Esophagus (tissue), 2 donors: ENCODE measurements around the gene PROX1. TPM values are rescaled to one million over a fixed set of nuclear protein-coding genes. Genes with fewer than 3 reads are reported as not detected.
A peak's percentile ranks its signal among the peaks of the same experiment; 100 is the strongest.

ENCODE experiments used
- H3K27ac ChIP-seq, 2 donors: one replicate each; pipeline ENCODE4 v1.5.1; 2013; ENCODE audit warnings: low read depth in 2 of 2, mild to moderate bottlenecking in 2 of 2, inconsistent platforms in 1 of 2, low read length in 1 of 2, moderate library complexity in 1 of 2
- H3K27me3 ChIP-seq, 2 donors: one replicate each; pipeline ENCODE4 v1.6.1; 2013; ENCODE audit warnings: low read length in 2 of 2, control low read depth in 1 of 2, mild to moderate bottlenecking in 1 of 2; ENCODE audit not compliant: insufficient read depth in 2 of 2, control insufficient read depth in 1 of 2
- H3K36me3 ChIP-seq, 2 donors: one replicate each; pipeline ENCODE4 v1.6.1; 2013; ENCODE audit warnings: low read length in 1 of 2; ENCODE audit not compliant: control insufficient read depth in 2 of 2, insufficient read depth in 2 of 2
- H3K4me1 ChIP-seq, 2 donors: one replicate each; pipeline ENCODE4 v1.6.1; 2013; ENCODE audit warnings: low read length in 1 of 2; ENCODE audit not compliant: control insufficient read depth in 2 of 2, insufficient read depth in 2 of 2
- H3K4me3 ChIP-seq, 2 donors: one replicate each; pipeline ENCODE4 v1.5.1; 2013; ENCODE audit warnings: low read length in 2 of 2, mild to moderate bottlenecking in 2 of 2, low read depth in 1 of 2, moderate library complexity in 1 of 2
- H3K9me3 ChIP-seq, 2 donors: one replicate each; pipeline ENCODE4 v1.6.1; 2013; ENCODE audit warnings: mild to moderate bottlenecking in 2 of 2, low read depth in 1 of 2, low read length in 1 of 2, moderate library complexity in 1 of 2; ENCODE audit not compliant: control insufficient read depth in 2 of 2, insufficient read depth in 1 of 2
- WGBS, 2 donors: extraction: QIAGEN DNeasy Blood & Tissue Kit; methylation state at CpG; one replicate each; pipeline ENCODE4 v1.1.7; 2013; 5-methylcytosine and 5-hydroxymethylcytosine counted together
- polyA plus RNA-seq, 2 donors: library from polyadenylated mRNA; stranded (reverse); fragments of 200-250 nt; gene quantifications; one replicate each; pipeline ENCODE4 v1.2.3, GENCODE V29; 2013
- donor health status: healthy with polysubstance abuse.
- donor health status: Bipolar disorder and iron deficiency.

The PROX1 gene
- polyA plus RNA-seq, 2 donors = 0.18 to 0.26 TPM

DNA sequence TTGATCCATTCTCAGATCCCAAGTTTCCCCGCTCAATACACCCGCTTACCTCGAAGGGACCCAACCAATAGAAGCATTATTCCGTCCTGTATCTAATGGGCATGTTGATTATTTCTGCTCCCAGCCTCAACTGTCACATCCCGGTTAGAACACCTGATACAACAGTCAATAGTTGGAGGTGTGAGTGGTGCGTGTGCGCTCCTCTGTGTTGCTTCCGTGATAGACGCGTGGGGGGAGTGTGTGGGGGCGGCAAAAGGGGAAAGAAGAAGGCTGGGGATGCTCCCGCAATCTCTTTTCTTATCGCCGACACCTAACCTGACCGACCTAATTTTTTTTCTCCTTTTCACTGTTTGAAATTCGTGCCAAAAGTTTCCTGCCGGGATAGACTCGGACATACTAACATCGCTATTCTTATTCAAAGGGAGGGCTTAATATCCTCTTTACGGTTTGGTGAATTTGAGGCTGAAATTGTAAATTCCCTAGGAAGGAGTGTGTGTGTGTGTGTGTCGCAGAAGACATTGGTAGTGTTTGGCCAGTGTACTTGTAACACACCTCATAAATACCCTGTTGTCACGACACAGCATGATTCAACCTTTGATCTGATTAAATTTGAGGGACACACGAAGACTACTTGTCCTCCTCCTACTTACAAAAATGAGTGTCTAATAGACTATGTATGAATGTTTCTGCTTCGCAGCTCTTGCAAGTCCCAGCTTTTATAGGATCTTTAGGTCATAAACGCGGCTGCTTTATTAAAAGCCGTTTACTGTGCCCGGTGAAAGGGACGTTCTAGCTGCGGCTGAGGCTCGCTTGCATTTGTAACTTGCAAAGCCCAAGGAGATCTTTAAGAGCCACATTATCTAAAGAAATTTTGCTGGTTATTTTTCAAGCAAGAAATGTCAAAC is 1.5 kb upstream of the PROX1 start:
- Histone ChIP-seq H3K36me3 (no peaks in the 10 kb centered on the region), H3K27me3 (peaks cover 15 to 24% of the 10 kb centered on the region in 2 donors), H3K9me3 (no peaks in the 10 kb centered on the region), H3K27ac (no peak overlapping the region), H3K4me1 (peaks cover 4 to 16% of the 10 kb centered on the region in 2 donors), H3K4me3 (peak overlapping the region in 1 of 2 donors; percentile 5)
- 18% methylated on average over 31 of the region's 31 CpGs for WGBS, 2 donors

DNA sequence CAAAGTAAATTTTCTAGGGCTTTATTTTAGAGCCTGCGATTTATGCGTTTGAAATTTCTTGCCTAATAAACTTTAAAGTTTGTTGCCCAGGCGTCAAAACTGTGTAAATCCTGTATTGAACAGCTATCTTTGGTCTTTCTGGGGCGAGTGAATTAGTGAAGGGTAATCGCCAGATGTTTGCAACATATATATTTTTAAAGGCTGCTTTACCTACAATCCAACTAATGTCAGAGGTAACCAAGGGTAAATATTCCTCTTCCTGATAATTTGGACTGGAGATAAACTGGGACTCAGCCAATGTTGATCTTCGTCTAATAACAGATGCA is 885 bp upstream of the PROX1 start:
- Histone ChIP-seq H3K9me3 (no peaks in the 10 kb centered on the region), H3K27me3 (peaks cover 15 to 24% of the 10 kb centered on the region in 2 donors), H3K27ac (no peak overlapping the region), H3K36me3 (no peaks in the 10 kb centered on the region), H3K4me3 (peak overlapping the region in 1 of 2 donors; percentile 51), H3K4me1 (peaks cover 4 to 16% of the 10 kb centered on the region in 2 donors)
- WGBS, 2 donors = 9 to 10% methylated on average over 6 of the region's 6 CpGs

DNA sequence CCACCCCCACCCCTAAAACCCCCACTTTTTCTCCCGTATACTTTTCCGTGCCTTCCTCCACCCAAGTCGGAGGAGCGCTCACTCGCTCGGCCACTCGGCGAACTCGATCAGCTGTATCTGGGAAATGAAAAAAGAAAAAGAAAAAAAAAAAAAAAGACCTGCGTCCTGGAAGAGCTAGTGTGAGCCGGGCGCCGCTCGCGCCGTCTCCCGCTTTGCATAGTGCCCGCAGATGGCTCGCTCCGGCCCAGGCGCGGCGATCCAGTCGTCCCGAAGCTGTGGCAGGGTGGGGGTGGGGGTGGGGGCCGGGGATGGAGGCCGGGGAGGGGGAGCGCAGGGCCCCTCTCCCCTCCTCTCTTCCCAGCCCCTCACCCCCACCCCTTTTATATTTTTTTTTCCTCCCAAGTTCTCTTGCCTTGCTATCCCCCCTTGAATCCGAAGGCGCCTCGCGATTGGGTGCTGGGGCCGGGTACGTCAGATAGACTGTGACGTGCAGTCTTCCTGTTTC is 299 bp upstream of the PROX1 start:
- Histone ChIP-seq H3K4me3 (peak overlapping the region; percentile 43 to 51), H3K4me1 (peaks cover 4 to 16% of the 10 kb centered on the region in 2 donors), H3K9me3 (no peaks in the 10 kb centered on the region), H3K27me3 (peaks cover 12 to 24% of the 10 kb centered on the region in 2 donors), H3K36me3 (no peaks in the 10 kb centered on the region), H3K27ac (no peak overlapping the region)
- WGBS, 2 donors = 1 to 4% methylated on average over 35 of the region's 35 CpGs

DNA sequence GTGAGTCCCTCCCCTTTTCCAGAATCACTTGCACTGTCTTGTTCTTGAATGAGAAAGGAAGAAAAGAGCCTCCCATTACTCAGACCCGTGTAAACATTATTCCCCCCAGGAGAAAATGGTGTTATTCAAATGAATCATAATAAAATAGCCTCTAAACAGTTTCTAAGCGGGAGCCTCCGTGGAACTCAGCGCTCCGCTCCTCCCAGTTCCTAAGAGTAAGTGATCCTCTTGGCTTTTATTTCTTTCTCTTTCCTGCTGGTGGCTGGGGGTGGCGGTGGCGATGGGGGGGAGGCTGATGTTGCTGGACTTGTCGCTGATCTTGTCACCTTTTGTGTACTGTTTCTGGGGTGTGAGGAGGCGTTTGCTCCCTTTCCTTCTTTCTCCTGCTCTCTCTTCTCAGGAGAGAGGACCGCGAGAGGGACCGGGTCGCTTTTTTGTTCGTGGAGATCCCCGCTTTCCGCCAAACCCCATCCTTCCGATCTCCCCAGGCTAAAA is 781 bp downstream of the PROX1 start:
- Histone ChIP-seq H3K27ac (no peak overlapping the region), H3K9me3 (no peaks in the 10 kb centered on the region), H3K4me3 (peak overlapping the region; percentile 43 to 51), H3K27me3 (peaks cover 6 to 23% of the 10 kb centered on the region in 2 donors), H3K36me3 (no peaks in the 10 kb centered on the region), H3K4me1 (peaks cover 4 to 9% of the 10 kb centered on the region in 2 donors)
- WGBS, 2 donors = 1 to 2% methylated on average over 17 of the region's 17 CpGs

DNA sequence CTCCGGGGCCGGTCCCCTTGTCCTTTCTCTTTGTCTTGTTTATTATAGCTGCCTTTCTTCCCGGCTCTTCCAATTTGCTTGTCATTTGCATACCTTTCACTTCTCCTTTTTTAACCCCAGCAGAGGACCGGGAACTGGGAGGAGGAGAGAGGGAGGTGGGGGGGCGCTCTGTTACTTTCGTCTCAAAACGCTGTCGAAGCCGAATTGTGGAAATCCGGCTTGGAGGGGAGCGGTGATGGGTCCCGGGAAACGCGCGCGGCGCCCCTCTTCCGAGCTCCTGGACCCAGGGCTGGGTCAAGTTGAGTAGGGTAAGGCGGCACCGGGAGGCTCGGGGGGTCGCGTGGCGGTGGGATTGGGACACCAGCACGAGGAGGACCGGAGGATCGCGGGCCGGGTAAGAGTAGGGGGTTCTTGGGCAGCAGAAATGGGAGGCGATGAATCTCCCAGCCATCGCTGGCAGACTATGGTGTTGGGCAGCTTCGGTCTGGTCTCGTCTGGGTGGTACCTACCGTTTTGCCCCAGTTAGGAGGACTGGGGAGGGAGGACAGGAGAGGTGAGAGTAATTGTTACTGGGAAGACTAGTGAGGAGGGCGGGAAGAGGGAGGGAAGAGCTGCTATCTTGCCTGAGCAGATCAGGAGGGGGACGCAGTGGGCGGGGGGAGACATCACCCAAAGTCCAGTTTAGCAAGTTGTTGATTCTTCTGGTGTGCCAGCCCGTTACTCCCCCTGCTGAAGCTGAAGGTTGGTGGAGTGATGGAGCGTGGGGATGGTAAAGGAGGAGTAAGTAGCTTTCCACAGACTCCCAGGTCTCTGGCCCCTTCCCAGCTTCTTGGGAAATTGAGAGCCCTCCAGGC is 1.5 kb downstream of the PROX1 start:
- Histone ChIP-seq H3K9me3 (no peaks in the 10 kb centered on the region), H3K4me1 (peaks cover 4 to 9% of the 10 kb centered on the region in 2 donors), H3K4me3 (peak overlapping the region; percentile 22 to 51), H3K36me3 (no peaks in the 10 kb centered on the region), H3K27me3 (peaks cover under 1 to 18% of the 10 kb centered on the region in 2 donors), H3K27ac (no peak overlapping the region)
- 2 to 3% methylated on average over 39 of the region's 39 CpGs for WGBS, 2 donors

DNA sequence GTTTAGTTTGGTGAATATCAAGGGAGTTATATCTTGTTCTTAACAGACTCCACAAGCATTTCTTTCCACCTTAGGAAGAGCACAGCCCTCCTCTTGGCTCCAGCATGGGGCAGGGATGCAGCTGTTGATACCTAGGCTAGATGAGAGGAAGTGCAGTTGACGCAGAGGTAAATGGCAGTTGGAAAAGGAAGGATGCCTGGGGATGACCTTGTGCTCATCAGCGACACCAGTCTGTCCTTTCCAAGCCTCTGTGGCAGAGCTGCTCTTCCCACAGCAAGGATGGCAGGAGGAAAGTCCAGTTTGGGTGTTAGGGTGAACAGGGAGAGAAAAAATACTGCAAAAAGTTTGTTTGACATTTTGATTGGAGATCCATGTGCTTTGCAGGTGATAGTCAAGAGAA is 6.2 kb downstream of the PROX1 start:
- WGBS, 2 donors = 58 to 65% methylated on average over 2 of the region's 2 CpGs
- H3K9me3 ChIP-seq = no peaks in the 10 kb centered on the region
- no peak overlapping the region for H3K27ac ChIP-seq
- H3K4me1 ChIP-seq = peaks cover 4 to 5% of the 10 kb centered on the region in 2 donors
- H3K27me3 ChIP-seq = peaks cover 0 to 8% of the 10 kb centered on the region in 2 donors
- H3K36me3 ChIP-seq = no peaks in the 10 kb centered on the region
- H3K4me3 ChIP-seq = no peak overlapping the region

DNA sequence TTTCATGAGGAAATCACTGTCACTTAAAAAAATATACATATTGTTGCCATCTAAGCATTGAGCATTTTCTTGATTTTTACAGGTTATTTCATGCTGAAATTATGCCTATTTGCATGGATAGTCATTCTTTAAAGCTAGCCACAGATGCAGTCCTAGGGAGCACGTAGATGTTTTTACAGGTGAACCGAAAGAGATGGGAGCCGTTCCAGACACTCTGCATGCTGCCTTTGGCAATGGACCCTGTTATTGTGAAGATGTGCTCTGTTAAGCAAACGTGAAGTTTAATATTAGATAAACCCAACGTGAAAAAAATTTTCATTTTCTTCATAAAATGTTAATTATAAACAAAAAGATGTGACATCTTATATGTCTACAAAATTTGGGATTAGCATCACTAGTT is 7.1 kb downstream of the PROX1 start:
- Histone ChIP-seq H3K36me3 (no peaks in the 10 kb centered on the region), H3K4me3 (no peak overlapping the region), H3K27ac (no peak overlapping the region), H3K9me3 (no peaks in the 10 kb centered on the region), H3K27me3 (peaks cover 0 to 2% of the 10 kb centered on the region in 2 donors), H3K4me1 (no peaks in the 10 kb centered on the region)
- 74 to 77% methylated on average over 5 of the region's 5 CpGs for WGBS, 2 donors

DNA sequence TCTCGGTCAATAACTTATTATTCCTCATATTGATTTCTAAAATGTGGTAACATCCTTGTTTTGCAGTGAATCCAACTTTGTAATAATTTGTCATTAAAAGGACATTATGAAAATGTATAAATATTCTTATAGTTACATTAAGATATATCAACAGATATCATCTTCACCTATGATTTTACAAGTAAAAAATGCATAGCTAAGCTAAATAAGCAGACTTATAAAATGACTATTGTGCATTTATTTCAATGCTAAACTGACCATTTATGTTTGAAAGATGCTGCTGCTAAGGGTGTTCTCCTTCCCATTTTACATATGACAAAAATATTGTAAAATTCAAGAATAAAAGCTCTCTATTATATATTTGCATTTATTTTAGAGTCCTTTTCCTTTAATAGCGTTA is 7.8 kb downstream of the PROX1 start:
- peaks cover 0 to 2% of the 10 kb centered on the region in 2 donors for H3K27me3 ChIP-seq
- H3K27ac ChIP-seq = no peak overlapping the region
- no peaks in the 10 kb centered on the region for H3K4me1 ChIP-seq
- H3K9me3 ChIP-seq = no peaks in the 10 kb centered on the region
- 75 to 87% methylated on average over 2 of the region's 2 CpGs for WGBS, 2 donors
- H3K4me3 ChIP-seq = no peak overlapping the region
- H3K36me3 ChIP-seq = no peaks in the 10 kb centered on the region

DNA sequence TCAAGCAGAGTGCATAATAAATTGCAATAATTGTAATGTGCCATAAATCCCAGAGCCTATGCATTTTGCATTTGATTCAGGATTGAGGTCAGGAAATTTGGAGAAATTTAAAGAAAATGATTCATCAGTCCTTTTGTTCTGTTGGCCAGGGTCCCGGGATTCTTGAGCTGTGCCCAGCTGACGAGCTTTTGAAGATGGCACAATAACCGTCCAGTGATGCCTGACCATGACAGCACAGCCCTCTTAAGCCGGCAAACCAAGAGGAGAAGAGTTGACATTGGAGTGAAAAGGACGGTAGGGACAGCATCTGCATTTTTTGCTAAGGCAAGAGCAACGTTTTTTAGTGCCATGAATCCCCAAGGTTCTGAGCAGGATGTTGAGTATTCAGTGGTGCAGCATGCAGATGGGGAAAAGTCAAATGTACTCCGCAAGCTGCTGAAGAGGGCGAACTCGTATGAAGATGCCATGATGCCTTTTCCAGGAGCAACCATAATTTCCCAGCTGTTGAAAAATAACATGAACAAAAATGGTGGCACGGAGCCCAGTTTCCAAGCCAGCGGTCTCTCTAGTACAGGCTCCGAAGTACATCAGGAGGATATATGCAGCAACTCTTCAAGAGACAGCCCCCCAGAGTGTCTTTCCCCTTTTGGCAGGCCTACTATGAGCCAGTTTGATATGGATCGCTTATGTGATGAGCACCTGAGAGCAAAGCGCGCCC is 8.7 kb downstream of the PROX1 start:
- Histone ChIP-seq H3K27ac (no peak overlapping the region), H3K4me3 (no peak overlapping the region), H3K9me3 (no peaks in the 10 kb centered on the region), H3K27me3 (peaks cover 0 to 2% of the 10 kb centered on the region in 2 donors), H3K4me1 (no peaks in the 10 kb centered on the region), H3K36me3 (no peaks in the 10 kb centered on the region)
- WGBS, 2 donors = 63 to 68% methylated on average over 15 of the region's 15 CpGs
